CD4-positive, alpha-beta T cell (primary cell): ENCODE data around the gene CC2D2B. TPM values are rescaled to one million over a fixed set of nuclear protein-coding genes. Genes with fewer than 3 reads are reported as not detected.

Experiments used
- ATAC-seq: fragments of 200-7000 bp; cut with Tn5 transposase; one replicate; pipeline ENCODE4 v1.10.0; 2022; ENCODE audit warnings: mild to moderate bottlenecking; ENCODE audit not compliant: poor library complexity
- CTCF ChIA-PET: fragments of 350-600 bp; sonication (Branson Sonifier 250); formaldehyde crosslinking; loops from one replicate; lab custom pipeline; 2021; ENCODE audit warnings: antibody characterized with exemption, inconsistent platforms; lab: Charles Lee
- POLR2A ChIA-PET: fragments of 350-600 bp; sonication (Branson Sonifier 250); formaldehyde crosslinking; loops from one replicate; lab custom pipeline; 2021; ENCODE audit warnings: antibody characterized with exemption, inconsistent platforms; lab: Charles Lee
- DNase-seq, 14 experiments: peaks; one replicate each; pipeline ENCODE4 v3.0.0-alpha.2; 2013 to 2020; ENCODE audit warnings: mixed read lengths in 2 of 14
- H3K27ac ChIP-seq, 2 donors: one replicate each; pipeline versions ENCODE4 v1.5.1 to v1.7.0; 2013; ENCODE audit warnings: low read length in 2 of 2, low read depth in 1 of 2, mild to moderate bottlenecking in 1 of 2
- H3K27me3 ChIP-seq, 2 experiments: 1 replicate in 1 of 2; 2 replicates in 1 of 2; pipeline versions ENCODE4 v1.6.1 to v1.7.0; 2013; ENCODE audit warnings: low read length in 2 of 2, control low read depth in 1 of 2, mild to moderate bottlenecking in 1 of 2, moderate library complexity in 1 of 2; ENCODE audit not compliant: insufficient read depth in 2 of 2, control insufficient read depth in 1 of 2
- H3K36me3 ChIP-seq: one replicate; pipeline ENCODE4 v1.6.1; 2013; ENCODE audit warnings: low read length, control low read depth; ENCODE audit not compliant: insufficient read depth
- H3K4me1 ChIP-seq: one replicate; pipeline ENCODE4 v1.6.1; 2013; ENCODE audit warnings: low read length, control low read depth; ENCODE audit not compliant: insufficient read depth
- H3K4me3 ChIP-seq: one replicate; pipeline ENCODE4 v1.5.1; 2013; ENCODE audit warnings: mild to moderate bottlenecking, low read length, moderate library complexity
- H3K9me3 ChIP-seq, 2 experiments: 1 replicate in 1 of 2; 2 replicates in 1 of 2; pipeline versions ENCODE4 v1.6.1 to v1.7.0; 2013; ENCODE audit warnings: low read length in 2 of 2, mild to moderate bottlenecking in 2 of 2, control low read depth in 1 of 2, moderate library complexity in 1 of 2; ENCODE audit not compliant: control insufficient read depth in 1 of 2, insufficient read depth in 1 of 2
- H3K27ac Mint-ChIP-seq: one replicate; pipeline ENCODE4 v1.8.0; 2020; ENCODE audit warnings: mixed read lengths
- H3K27me3 Mint-ChIP-seq: one replicate; pipeline ENCODE4 v1.8.0; 2021; ENCODE audit warnings: mixed read lengths
- H3K36me3 Mint-ChIP-seq: one replicate; pipeline ENCODE4 v1.8.0; 2021; ENCODE audit warnings: low read depth, mixed read lengths
- H3K4me1 Mint-ChIP-seq: one replicate; pipeline ENCODE4 v1.8.0; 2021; ENCODE audit warnings: low read depth, mixed read lengths
- H3K4me3 Mint-ChIP-seq: one replicate; pipeline ENCODE4 v1.8.0; 2020; ENCODE audit warnings: mild to moderate bottlenecking, mixed read lengths
- H3K9me3 Mint-ChIP-seq: one replicate; pipeline ENCODE4 v1.8.0; 2020; ENCODE audit warnings: mixed read lengths
- CTCF ChIP-seq: fragments of 200-600 bp; IDR thresholded peaks from one replicate; pipeline ENCODE4 v1.8.0; 2022; ENCODE audit warnings: antibody characterized with exemption, mild to moderate bottlenecking
- intact Hi-C, 2 experiments: fragments of 100-400 bp; cut with DNase I in 1 of 2; cut with micrococcal nuclease in 1 of 2; formaldehyde crosslinking; loops; one replicate each; pipeline versions ENCODE4 v1.15.1 to v1.9.0; 2023 to 2025; cut with DNase I, micrococcal nuclease
- microRNA-seq: library from miRNA; unstranded; fragments of <30 nt; microRNA quantifications from one replicate; pipeline ENCODE4 v1.2.0, GENCODE V29; 2021; ENCODE audit warnings: borderline microRNAs expressed, borderline replicate concordance
- total RNA-seq, 174 experiments: library from RNA in 2 of 174; stranded (reverse) in 2 of 174; gene quantifications; one replicate each; pipeline ENCODE4 v1.2.3 and lab custom pipeline; 2021 to 2026

The CC2D2B gene
- total RNA-seq, 2 experiments from 2014 or later = not detected

- Histone ChIP-seq H3K27me3 (no peaks in the 10 kb centered on the region), H3K27ac (no peak overlapping the region), H3K4me1 (no peaks in the 10 kb centered on the region), H3K9me3 (no peaks in the 10 kb centered on the region), H3K36me3 (no peaks in the 10 kb centered on the region), H3K4me3 (no peak overlapping the region)
- Mint-ChIP-seq H3K4me3 (no peak overlapping the region), H3K27me3 (no peaks in the 10 kb centered on the region), H3K36me3 (peaks cover 12% of the 10 kb centered on the region), H3K27ac (no peak overlapping the region), H3K4me1 (no peaks in the 10 kb centered on the region), H3K9me3 (no peaks in the 10 kb centered on the region)
- POLR2A ChIA-PET = interaction anchor here (1.3 kb wide), 1 partner anchor 14 kb away, joined by 3 read pairs; no protein-coding TSS in a partner anchor
- ATAC-seq (no peak), DNase-seq (no peak)
- CTCF ChIA-PET = interaction anchor here (1.1 kb wide), 1 partner anchor 59 kb away, joined by 4 read pairs; no protein-coding TSS in a partner anchor
- intact Hi-C loops = no loop called here
- no peak for TF ChIP-seq CTCF
These were observed 168.2 kb downstream of the CC2D2B start for GRCh38 chr10:96075977-96076376.

GRCh38 chr10:96077156-96077555, 169.4 kb downstream of the CC2D2B start:
- intact Hi-C loops = no loop called here
- CTCF ChIA-PET = no interaction called here
- no peaks in the 10 kb centered on the region for H3K27me3 Mint-ChIP-seq

GRCh38 chr10:96082153-96082552, 174.4 kb downstream of the CC2D2B start:
- Histone ChIP-seq H3K9me3 (no peaks in the 10 kb centered on the region), H3K27me3 (no peaks in the 10 kb centered on the region), H3K27ac (no peak overlapping the region), H3K4me3 (no peak overlapping the region), H3K4me1 (no peaks in the 10 kb centered on the region), H3K36me3 (no peaks in the 10 kb centered on the region)
- Mint-ChIP-seq H3K9me3 (no peaks in the 10 kb centered on the region), H3K4me3 (no peak overlapping the region), H3K36me3 (peaks cover 52% of the 10 kb centered on the region), H3K27ac (no peak overlapping the region), H3K27me3 (no peaks in the 10 kb centered on the region), H3K4me1 (no peaks in the 10 kb centered on the region)
- TF ChIP-seq CTCF = no peak
- intact Hi-C loops = loop anchor here in 1 of 2 experiments (2.0 kb wide), 1 partner anchor 33 kb away; no protein-coding TSS in a partner anchor
- no peak for DNase-seq
- ChIA-PET CTCF (interaction anchor here (0.6 to 1.4 kb wide), 2 partner anchors 24 to 73 kb away, joined by 3 read pairs; no protein-coding TSS in a partner anchor), POLR2A (interaction anchor here (1.0 kb wide), 1 partner anchor 48 kb away, joined by 3 read pairs; the partner anchor contains the start of gene ZNF518A)
- ATAC-seq = no peak

More at GRCh38 chr10:96077156-96077555, 169.4 kb downstream of the CC2D2B start:
- no peaks in the 10 kb centered on the region for H3K36me3 ChIP-seq
- Mint-ChIP-seq H3K4me1 (no peaks in the 10 kb centered on the region), H3K4me3 (no peak overlapping the region), H3K36me3 (peaks cover 17% of the 10 kb centered on the region), H3K27ac (no peak overlapping the region), H3K9me3 (no peaks in the 10 kb centered on the region)
- no peaks in the 10 kb centered on the region for H3K27me3 ChIP-seq
- H3K4me1 ChIP-seq = no peaks in the 10 kb centered on the region
- DNase-seq (no peak), ATAC-seq (no peak)
- no peak for TF ChIP-seq CTCF
- no peak overlapping the region for H3K27ac ChIP-seq
- H3K4me3 ChIP-seq = no peak overlapping the region
- POLR2A ChIA-PET = interaction anchor here (1.3 kb wide), 1 partner anchor 13 kb away, joined by 3 read pairs; no protein-coding TSS in a partner anchor
- no peaks in the 10 kb centered on the region for H3K9me3 ChIP-seq

Small RNA genes lying within 50 kb of the gene (microRNA-seq; reads per million reads assigned to microRNA genes)
- gene MIR3157 = 33.2 reads per million, percentile 55 among the genes with 10 or more reads in this experiment

Other genes with a start within 250 kb of the CC2D2B start
- gene TCTN3, start 214.0 kb upstream of the CC2D2B start, total RNA-seq = 10 to 100 TPM; 18.6 to 20.2 TPM
- under 1 TPM; 0.64 to 0.82 TPM for gene ENTPD1, start 151.8 kb upstream of the CC2D2B start, total RNA-seq
- gene CCNJ, start 135.6 kb downstream of the CC2D2B start, total RNA-seq = 1 to 10 TPM; 6.9 to 8.0 TPM
- 1 to 10 TPM; 7.4 to 7.9 TPM for gene ZNF518A, start 222.3 kb downstream of the CC2D2B start, total RNA-seq